C4-2B (cell line): ENCODE measurements around the gene GARS1.

Experiments
- H3K27ac ChIP-seq: fragments of 450-650 bp; 2 replicates; pipeline ENCODE4 v1.5.1; 2017
- CTCF ChIP-seq: fragments of 450-650 bp; conservative IDR thresholded peaks from 2 replicates; pipeline ENCODE4 v1.5.1; 2017; ENCODE audit warnings: mild to moderate bottlenecking
- ZFX ChIP-seq: fragments of 450-650 bp; IDR thresholded peaks from 2 replicates; pipeline ENCODE4 v1.6.1; 2017

Gene GARS1

DNA sequence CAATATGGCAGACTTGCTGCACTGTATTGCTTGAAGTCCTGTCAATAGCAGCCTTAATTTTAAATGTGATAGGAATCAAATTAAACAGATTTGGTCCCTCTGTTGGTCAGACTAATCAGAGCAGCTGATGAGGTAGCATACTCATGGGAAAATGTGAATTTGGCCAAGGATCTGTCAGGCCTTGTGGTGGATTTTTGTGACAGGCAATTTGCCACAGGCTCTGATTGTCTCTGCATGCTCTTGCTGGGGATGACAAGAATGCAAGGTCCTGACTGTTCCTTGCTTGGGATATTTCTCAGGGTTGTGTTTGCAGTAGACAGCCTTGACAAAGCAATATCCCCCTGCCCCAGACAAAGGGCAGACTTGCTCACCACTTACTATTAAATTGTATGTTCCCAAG lies 41.5 kb upstream of the GARS1 start:
- no peak for TF ChIP-seq ZFX
- TF ChIP-seq CTCF, result no peak
- no peak overlapping the region for H3K27ac ChIP-seq

DNA sequence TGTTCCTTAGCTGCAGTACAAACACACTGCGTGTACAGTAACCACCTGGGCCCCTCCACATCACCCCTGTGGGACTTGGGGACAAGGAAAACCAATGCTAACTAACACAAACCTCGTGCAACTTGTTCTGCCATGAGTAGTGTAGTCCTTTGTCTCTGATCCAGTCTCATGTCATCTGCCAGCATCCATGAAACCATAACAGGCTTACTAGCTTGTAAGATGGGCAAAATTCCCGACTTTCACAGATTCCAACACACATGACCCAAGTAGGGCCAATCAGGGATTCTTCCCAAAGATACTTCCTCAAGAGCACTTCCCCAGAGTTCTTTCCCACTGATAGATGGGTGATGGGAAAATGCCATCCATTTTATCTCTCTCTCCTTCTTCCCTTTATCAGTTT lies 41.1 kb upstream of the GARS1 start:
- TF ChIP-seq CTCF (no peak), ZFX (no peak)
- no peak overlapping the region for H3K27ac ChIP-seq

GRCh38 chr7:30555525-30555924 lies 39.2 kb upstream of the GARS1 start:
- TF ChIP-seq CTCF (no peak), ZFX (no peak)
- no peak overlapping the region for H3K27ac ChIP-seq

DNA sequence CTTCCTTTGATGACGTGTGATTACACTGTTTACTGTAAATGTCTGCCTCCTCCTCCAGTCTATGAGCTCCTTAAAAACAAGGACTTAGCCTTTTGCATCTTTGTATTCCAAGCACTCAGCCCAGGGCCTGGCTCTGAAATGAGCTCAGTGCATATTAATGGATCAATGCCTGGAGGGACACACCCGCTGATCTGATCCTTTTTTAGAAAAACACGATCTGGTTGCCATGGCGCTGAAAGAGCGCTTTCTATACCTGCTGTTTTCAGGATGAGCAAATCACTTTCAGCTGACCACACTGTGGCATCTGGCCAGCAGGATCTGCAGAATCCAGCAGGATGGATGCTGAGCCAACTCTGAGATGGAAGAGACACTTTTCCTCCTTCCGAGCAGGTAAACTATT lies 37.8 kb upstream of the GARS1 start:
- no peak for TF ChIP-seq ZFX
- TF ChIP-seq CTCF, result no peak
- H3K27ac ChIP-seq, result no peak overlapping the region

DNA sequence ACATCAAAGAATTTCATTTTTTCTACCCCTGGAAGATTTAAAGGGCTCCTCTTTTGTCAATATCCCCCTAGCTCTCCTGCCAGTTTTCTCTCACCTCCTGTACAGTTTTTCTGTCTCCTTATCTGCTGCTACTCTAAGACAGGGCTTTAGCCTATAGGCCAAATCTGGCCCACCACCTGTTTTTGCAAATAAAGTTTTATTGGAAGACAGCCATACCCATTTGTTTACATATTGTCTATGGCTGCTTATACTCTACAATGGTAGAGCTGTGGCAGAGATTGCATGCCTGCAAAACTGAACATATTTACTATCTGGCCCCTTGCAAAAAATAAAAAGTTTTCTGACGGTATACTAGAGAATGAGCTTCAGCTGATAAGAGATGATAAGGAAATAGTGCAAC lies 37.4 kb upstream of the GARS1 start:
- TF ChIP-seq ZFX (no peak), CTCF (no peak)
- no peak overlapping the region for H3K27ac ChIP-seq

- no peak for TF ChIP-seq ZFX
- no peak for TF ChIP-seq CTCF
- H3K27ac ChIP-seq, result no peak overlapping the region
These were observed 35.1 kb upstream of the GARS1 start for GRCh38 chr7:30559611-30560010.

- TF ChIP-seq CTCF (no peak), ZFX (no peak)
- H3K27ac ChIP-seq, result no peak overlapping the region
These were observed 33.3 kb upstream of the GARS1 start for GRCh38 chr7:30561389-30561788.

- no peak; the same call in 1 of the 2 replicates for TF ChIP-seq CTCF
- TF ChIP-seq ZFX, result no peak
- no peak overlapping the region for H3K27ac ChIP-seq
These were observed 32.2 kb upstream of the GARS1 start for GRCh38 chr7:30562498-30562897.
